IMR-90 (cell line): Measurements from ENCODE around the gene CCHCR1. TPM values are rescaled to one million over a fixed set of nuclear protein-coding genes. Genes with fewer than 3 reads are reported as not detected.
A peak's percentile ranks its signal among the peaks of the same experiment; 100 is the strongest.

Source experiments
- ATAC-seq: fragments of 200-7000 bp; cut with Tn5 transposase; 2 replicates; pipeline ENCODE4 v1.9.1; 2020; ENCODE audit warnings: low read depth, mild to moderate bottlenecking, moderate library complexity
- BruUV-seq: library from RNA; stranded (reverse); fragments of 400-500 nt; replicated peaks from 2 replicates; lab custom pipeline; 2021; lab: Mats Ljungman, UMichigan
- CTCF ChIA-PET: fragments of 300-600 bp; formaldehyde crosslinking; extraction: SDS; loops from one replicate; lab custom pipeline; 2021; ENCODE audit warnings: antibody characterized with exemption; lab: Yijun Ruan, JAX
- POLR2A ChIA-PET: fragments of 300-600 bp; sonication (Branson Sonifier 250); formaldehyde crosslinking; loops from one replicate; lab custom pipeline; 2022; ENCODE audit warnings: antibody characterized with exemption; ENCODE audit not compliant: unreplicated experiment; lab: Charles Lee
- DNase-seq: peaks from one replicate; pipeline ENCODE4 v3.0.0; 2013
- H2AFZ ChIP-seq: replicated peaks from 2 replicates; pipeline ENCODE3; 2013; ENCODE audit warnings: low read length, mild to moderate bottlenecking; ENCODE audit not compliant: poor library complexity
- H2AK5ac ChIP-seq: 2 replicates; pipeline ENCODE4 v1.6.1; 2013; ENCODE audit warnings: low read depth, low read length, inconsistent platforms
- H2AK9ac ChIP-seq: replicated peaks from 2 replicates; pipeline ENCODE3; 2013; ENCODE audit warnings: mild to moderate bottlenecking, low read depth, low read length, moderate library complexity; ENCODE audit not compliant: poor library complexity
- H2BK120ac ChIP-seq: 2 replicates; pipeline ENCODE4 v1.6.1; 2013; ENCODE audit warnings: low read depth, low read length, inconsistent platforms
- H2BK15ac ChIP-seq: 3 replicates; pipeline ENCODE4 v1.6.1; 2013; ENCODE audit warnings: low read depth, low read length, inconsistent platforms
- H2BK20ac ChIP-seq: 2 replicates; pipeline ENCODE4 v1.6.1; 2013; ENCODE audit warnings: low read depth, mild to moderate bottlenecking, inconsistent platforms, low read length, moderate library complexity
- H2BK5ac ChIP-seq: 2 replicates; pipeline ENCODE4 v1.6.1; 2013; ENCODE audit warnings: mild to moderate bottlenecking, low read depth, low read length, inconsistent platforms; ENCODE audit not compliant: poor library complexity, severe bottlenecking
- H3K14ac ChIP-seq: replicated peaks from 2 replicates; pipeline ENCODE4 v1.6.1; 2013; ENCODE audit warnings: low read depth, low read length, inconsistent platforms
- H3K18ac ChIP-seq: 2 replicates; pipeline ENCODE4 v1.6.1; 2013; ENCODE audit warnings: low read depth, low read length, control low read depth
- H3K23ac ChIP-seq: 2 replicates; pipeline ENCODE4 v1.6.1; 2013; ENCODE audit warnings: low read depth, low read length, inconsistent platforms
- H3K27ac ChIP-seq: 2 replicates; pipeline ENCODE4 v1.5.1; 2013; ENCODE audit warnings: mild to moderate bottlenecking, control low read depth, low read length; ENCODE audit not compliant: insufficient read depth
- H3K27me3 ChIP-seq: 2 replicates; pipeline ENCODE4 v1.6.1; 2013; ENCODE audit warnings: low read length; ENCODE audit not compliant: control insufficient read depth, insufficient read depth
- H3K36me3 ChIP-seq: 2 replicates; pipeline ENCODE4 v1.6.1; 2013; ENCODE audit warnings: low read length, mixed read lengths; ENCODE audit not compliant: control insufficient read depth, insufficient read depth
- H3K4ac ChIP-seq: 2 replicates; pipeline ENCODE4 v1.6.1; 2013; ENCODE audit warnings: low read depth, low read length, inconsistent platforms
- H3K4me1 ChIP-seq: 2 replicates; pipeline ENCODE4 v1.6.1; 2013; ENCODE audit warnings: low read length, mixed read lengths; ENCODE audit not compliant: control insufficient read depth, insufficient read depth
- H3K4me2 ChIP-seq: 2 replicates; pipeline ENCODE4 v1.6.1; 2013; ENCODE audit warnings: low read depth, mild to moderate bottlenecking, control low read depth, low read length, moderate library complexity
- H3K4me3 ChIP-seq: 2 replicates; pipeline ENCODE4 v1.5.1; 2013; ENCODE audit warnings: low read depth, mild to moderate bottlenecking, control low read depth, low read length, moderate library complexity; ENCODE audit not compliant: insufficient read depth
- H3K56ac ChIP-seq: 2 replicates; pipeline ENCODE4 v1.6.1; 2013; ENCODE audit warnings: low read length, inconsistent platforms; ENCODE audit not compliant: insufficient read depth; ENCODE audit errors: extremely low read depth
- H3K79me1 ChIP-seq, 2 experiments: 2 replicates each; pipeline ENCODE4 v1.6.1; 2013; ENCODE audit warnings: low read length in 2 of 2, inconsistent platforms in 1 of 2, low read depth in 1 of 2
- H3K9ac ChIP-seq: 2 replicates; pipeline ENCODE4 v1.6.1; 2013; ENCODE audit warnings: low read depth, low read length, control low read depth
- H3K9me1 ChIP-seq: 2 replicates; pipeline ENCODE4 v1.6.1; 2013; ENCODE audit warnings: low read length, inconsistent platforms; ENCODE audit not compliant: insufficient read depth
- H3K9me3 ChIP-seq: 2 replicates; pipeline ENCODE4 v1.6.1; 2013; ENCODE audit warnings: low read length; ENCODE audit not compliant: control insufficient read depth, insufficient read depth
- H4K20me1 ChIP-seq: 2 replicates; pipeline ENCODE4 v1.6.1; 2013; ENCODE audit warnings: low read length, inconsistent platforms; ENCODE audit not compliant: insufficient read depth
- H4K5ac ChIP-seq: 2 replicates; pipeline ENCODE4 v1.6.1; 2013; ENCODE audit warnings: mild to moderate bottlenecking, low read depth, low read length, control low read depth
- H4K8ac ChIP-seq, 2 experiments: 2 replicates each; pipeline ENCODE4 v1.6.1; 2013; ENCODE audit warnings: low read depth in 2 of 2, low read length in 2 of 2, control low read depth in 1 of 2, inconsistent platforms in 1 of 2
- H4K91ac ChIP-seq: 2 replicates; pipeline ENCODE4 v1.6.1; 2013; ENCODE audit warnings: low read depth, low read length, inconsistent platforms; ENCODE audit not compliant: insufficient read depth
- BHLHE40 ChIP-seq: fragments of 150-350 bp; IDR thresholded peaks from 2 replicates; pipeline ENCODE4 v1.6.1; 2016; ENCODE audit warnings: mild to moderate bottlenecking, low read depth, low read length
- CEBPB ChIP-seq: IDR thresholded peaks from 2 replicates; pipeline ENCODE4 v1.6.1; 2012; ENCODE audit warnings: low read depth, low read length, improper control_type of control experiment
- CHD1 ChIP-seq: IDR thresholded peaks from 2 replicates; pipeline ENCODE4 v1.6.1; 2012; ENCODE audit warnings: low read depth, low read length, improper control_type of control experiment
- CTCF ChIP-seq: conservative IDR thresholded peaks from 2 replicates; pipeline ENCODE4 v1.5.1; 2012; ENCODE audit warnings: mild to moderate bottlenecking, low read depth, low read length, improper control_type of control experiment
- ELK1 ChIP-seq: fragments of 150-350 bp; IDR thresholded peaks from 2 replicates; pipeline ENCODE4 v1.6.1; 2016; ENCODE audit warnings: low read depth, mild to moderate bottlenecking, low read length, moderate library complexity, borderline replicate concordance
- FOS ChIP-seq: fragments of 150-350 bp; IDR thresholded peaks from 2 replicates; pipeline ENCODE4 v1.6.1; 2016; ENCODE audit warnings: low read depth, low read length
- MAFK ChIP-seq: IDR thresholded peaks from 2 replicates; pipeline ENCODE4 v1.6.1; 2012; ENCODE audit warnings: low read depth, low read length, improper control_type of control experiment
- MAZ ChIP-seq: IDR thresholded peaks from 2 replicates; pipeline ENCODE4 v1.6.1; 2012; ENCODE audit warnings: low read depth, mild to moderate bottlenecking, low read length, improper control_type of control experiment, moderate library complexity, borderline replicate concordance
- MXI1 ChIP-seq: IDR thresholded peaks from 2 replicates; pipeline ENCODE4 v1.6.1; 2012; ENCODE audit warnings: low read depth, mild to moderate bottlenecking, low read length, moderate library complexity, borderline replicate concordance
- NFE2L2 ChIP-seq: fragments of 150-350 bp; IDR thresholded peaks from 2 replicates; pipeline ENCODE4 v1.6.1; 2016; ENCODE audit warnings: low read depth, mild to moderate bottlenecking, low read length
- POLR2A ChIP-seq: IDR thresholded peaks from 2 replicates; pipeline ENCODE4 v1.6.1; 2012; ENCODE audit warnings: mild to moderate bottlenecking, low read depth, low read length
- RAD21 ChIP-seq: IDR thresholded peaks from 2 replicates; pipeline ENCODE4 v1.6.1; 2012; ENCODE audit warnings: low read length, improper control_type of control experiment
- RCOR1 ChIP-seq: IDR thresholded peaks from 2 replicates; pipeline ENCODE4 v1.6.1; 2012; ENCODE audit warnings: mild to moderate bottlenecking, low read length, improper control_type of control experiment; ENCODE audit not compliant: insufficient replicate concordance
- RFX5 ChIP-seq: IDR thresholded peaks from 2 replicates; pipeline ENCODE4 v1.8.0; 2012; ENCODE audit warnings: low read depth, mild to moderate bottlenecking, low read length, moderate library complexity
- SMC3 ChIP-seq: fragments of 150-350 bp; IDR thresholded peaks from 2 replicates; pipeline ENCODE4 v1.6.1; 2016; ENCODE audit warnings: low read depth, mild to moderate bottlenecking, antibody characterized with exemption, low read length, moderate library complexity
- USF2 ChIP-seq: fragments of 150-350 bp; IDR thresholded peaks from 2 replicates; pipeline ENCODE4 v1.6.1; 2017; ENCODE audit warnings: mild to moderate bottlenecking, antibody characterized with exemption, low read length, low read depth
- WGBS, 2 experiments: methylation state at CpG; one replicate each; pipeline versions ENCODE4 v1.1.5 to v1.1.7; 2013; ENCODE audit warnings: missing lambda C conversion rate in 2 of 2; ENCODE audit not compliant: insufficient read length in 1 of 2; ENCODE audit errors: extremely low coverage in 2 of 2; 5-methylcytosine and 5-hydroxymethylcytosine counted together
- dilution Hi-C: fragments of 300-500 bp; cut with HindIII; formaldehyde crosslinking; loops from one replicate; pipeline ENCODE4 v1.14.3; 2018; ENCODE audit warnings: low sequenced_read_pairs; ENCODE audit not compliant: unreplicated experiment
- in situ Hi-C: fragments of 300-500 bp; cut with MboI; formaldehyde crosslinking; loops from 3 replicates; pipeline ENCODE4 v1.14.3; 2019; ENCODE audit warnings: low sequenced_read_pairs, inconsistent platforms, mixed read lengths
- intact Hi-C: fragments of 100-400 bp; cut with micrococcal nuclease; formaldehyde crosslinking; loops from 2 replicates; pipeline ENCODE4 v1.10.0; 2022
- polyA plus RNA-seq, 3 experiments: library from polyadenylated mRNA; depleted of rRNA; stranded (reverse); fragments of >200 nt; gene quantifications; 2 replicates each; pipeline ENCODE4 v1.2.3, GENCODE V29; 2012; ENCODE audit warnings: low replicate concordance in 1 of 3
- total RNA-seq: library from RNA; depleted of rRNA; stranded (reverse); fragments of >200 nt; gene quantifications from 2 replicates; pipeline ENCODE4 v1.2.3, GENCODE V29; 2012

CCHCR1 gene
- total and polyA plus RNA-seq, 2 of the 4 experiments (the other 2 are of a cell fraction) = 13.1 to 22.0 TPM

GRCh38 chr6:31112478-31112877 is 45.1 kb downstream of the CCHCR1 start, which contains the start of gene C6orf15:
Gene C6orf15 (minus strand): TSS chr6:31112575. CDS start chr6:31112555, 20 bp downstream.
- Histone ChIP-seq H3K9ac (no peak within 1 kb of the TSS), H4K91ac (0 out of 2 replicates have a peak within 1 kb of the TSS, but pooled peaks have one; percentile 4), H2AK9ac (no peak within 1 kb of the TSS), H3K23ac (no peak within 1 kb of the TSS), H2BK5ac (no peak within 1 kb of the TSS), H3K14ac (no peak within 1 kb of the TSS), H2BK15ac (peak within 1 kb of the TSS; percentile 41; the same call in 2 of the 3 replicates), H3K36me3 (no peaks in the 10 kb centered on the region), H3K27me3 (peaks cover 28% of the 10 kb centered on the region), H4K20me1 (no peaks in the 10 kb centered on the region), H3K9me3 (no peaks in the 10 kb centered on the region), H3K4me3 (no peak within 1 kb of the TSS), H2AK5ac (peak within 1 kb of the TSS; percentile 52), H3K4ac (no peak within 1 kb of the TSS), H2AFZ (peak within 1 kb of the TSS; percentile 14), H3K27ac (no peak within 1 kb of the TSS), H3K56ac (no peak within 1 kb of the TSS), H3K9me1 (peaks cover 15% of the 10 kb centered on the region), H2BK20ac (no peak within 1 kb of the TSS), H3K4me2 (no peak within 1 kb of the TSS), H3K79me1 (peaks cover 0 to 9% of the 10 kb centered on the region in 2 experiments; a peak in 2 of 4 replicates), H4K8ac (no peak within 1 kb of the TSS), H4K5ac (no peak within 1 kb of the TSS), H3K18ac (no peak within 1 kb of the TSS), H2BK120ac (no peak within 1 kb of the TSS), H3K4me1 (peaks cover 11% of the 10 kb centered on the region)
- DNase-seq (no peak), ATAC-seq (no peak)
- CTCF ChIA-PET = interaction anchor here (0.6 kb wide), 1 partner anchor 207 kb away, joined by 4 read pairs; no protein-coding TSS in a partner anchor
- BruUV-seq = no TSS peak
- dilution Hi-C loops = no loop called here
- in situ Hi-C loops = no loop called here
- WGBS, 2 experiments = no CpG with 5 or more reads among the region's 5 CpGs
- intact Hi-C loops = no loop called here
- POLR2A ChIA-PET = no interaction called here
- TF ChIP-seq POLR2A = no peak
- no peak for TF ChIP-seq SMC3
- TF ChIP-seq CEBPB = no peak
- no peak for TF ChIP-seq MXI1
- no peak for TF ChIP-seq ELK1
- TF ChIP-seq NFE2L2 = no peak
- no peak for TF ChIP-seq MAZ
- TF ChIP-seq CHD1 = no peak
- TF ChIP-seq RFX5 = no peak
- no peak for TF ChIP-seq RAD21
- TF ChIP-seq CTCF = no peak
- TF ChIP-seq FOS = no peak
- TF ChIP-seq RCOR1 = no peak
- no peak for TF ChIP-seq BHLHE40
- TF ChIP-seq MAFK = no peak
- no peak for TF ChIP-seq USF2
